CD4-positive, CD25-positive, alpha-beta regulatory T cell (primary cell): Measurements from ENCODE around the gene HIPK3. TPM values are rescaled to one million over a fixed set of nuclear protein-coding genes. Genes with fewer than 3 reads are reported as not detected.

Source experiments
- ATAC-seq, 2 donors: fragments of 150-1000 bp; cut with Tn5 transposase; one replicate each; pipeline ENCODE4 v1.10.0; 2021; ENCODE audit warnings: low read depth in 2 of 2, moderate number of reproducible peaks in 2 of 2, moderate library complexity in 1 of 2
- DNase-seq, 3 donors: peaks; one replicate each; pipeline versions ENCODE4 v3.0.0 to v3.0.0-alpha.2; 2012 to 2022; ENCODE audit warnings: mixed read lengths in 1 of 3
- H3K27ac ChIP-seq: one replicate; pipeline ENCODE4 v1.7.0; 2013; ENCODE audit warnings: mild to moderate bottlenecking, low read length; ENCODE audit not compliant: insufficient read depth, poor library complexity, severe bottlenecking
- H3K27me3 ChIP-seq: one replicate; pipeline ENCODE4 v1.7.0; 2013; ENCODE audit warnings: low read length; ENCODE audit not compliant: control insufficient read depth, insufficient read depth
- H3K36me3 ChIP-seq: one replicate; pipeline ENCODE4 v1.7.0; 2013; ENCODE audit warnings: mild to moderate bottlenecking, low read length, moderate library complexity; ENCODE audit not compliant: control insufficient read depth, insufficient read depth
- H3K4me1 ChIP-seq: 2 replicates; pipeline ENCODE4 v1.7.0; 2013; ENCODE audit warnings: mild to moderate bottlenecking, low read length; ENCODE audit not compliant: insufficient read depth, control insufficient read depth, poor library complexity, severe bottlenecking
- H3K4me3 ChIP-seq: one replicate; pipeline ENCODE4 v1.7.0; 2013; ENCODE audit warnings: low read depth, mild to moderate bottlenecking, low read length, moderate library complexity
- H3K9me3 ChIP-seq, 2 experiments: 1 replicate in 1 of 2; 2 replicates in 1 of 2; pipeline ENCODE4 v1.7.0; 2013; ENCODE audit warnings: low read length in 2 of 2, mild to moderate bottlenecking in 1 of 2, moderate library complexity in 1 of 2; ENCODE audit not compliant: control insufficient read depth in 2 of 2
- H3K27ac Mint-ChIP-seq, 3 donors: one replicate each; pipeline ENCODE4 v1.8.0; 2020 to 2022; ENCODE audit warnings: mild to moderate bottlenecking in 3 of 3, mixed read lengths in 3 of 3, moderate library complexity in 2 of 3
- H3K27me3 Mint-ChIP-seq: one replicate; pipeline ENCODE4 v1.8.0; 2022; ENCODE audit warnings: mild to moderate bottlenecking, mixed read lengths
- H3K36me3 Mint-ChIP-seq: one replicate; pipeline ENCODE4 v1.8.0; 2020; ENCODE audit warnings: mixed read lengths
- H3K4me1 Mint-ChIP-seq, 4 donors: one replicate each; pipeline ENCODE4 v1.8.0; 2020 to 2022; ENCODE audit warnings: mixed read lengths in 4 of 4, mild to moderate bottlenecking in 1 of 4
- H3K4me3 Mint-ChIP-seq, 4 donors: one replicate each; pipeline ENCODE4 v1.8.0; 2020 to 2022; ENCODE audit warnings: mild to moderate bottlenecking in 4 of 4, mixed read lengths in 4 of 4, moderate library complexity in 3 of 4
- H3K9me3 Mint-ChIP-seq, 7 donors: one replicate each; pipeline ENCODE4 v1.8.0; 2020 to 2022; ENCODE audit warnings: mixed read lengths in 7 of 7, mild to moderate bottlenecking in 3 of 7, moderate library complexity in 2 of 7
- polyA plus RNA-seq, 4 donors: library from polyadenylated mRNA; unstranded; fragments of 300-500 nt; fragmentation: Illumina TruSeq; gene quantifications; one replicate each; pipeline ENCODE4 v1.2.3, GENCODE V29; 2021
- total RNA-seq: library from RNA; stranded (reverse); gene quantifications from one replicate; pipeline ENCODE4 v1.2.3, GENCODE V29; 2022

Gene HIPK3
- total and polyA plus RNA-seq, 5 donors from 2014 or later = 18.7 to 47.5 (median 27.5) TPM

- no peaks in the 10 kb centered on the region for H3K9me3 Mint-ChIP-seq
- DNase-seq (no peak), ATAC-seq (no peak)
- H3K27me3 ChIP-seq = no peaks in the 10 kb centered on the region
- no peaks in the 10 kb centered on the region for H3K36me3 ChIP-seq
- no peak overlapping the region for H3K4me3 Mint-ChIP-seq
- H3K4me1 Mint-ChIP-seq = peaks cover 27 to 54% (median 37%) of the 10 kb centered on the region in 4 donors
- peaks cover 27% of the 10 kb centered on the region for H3K36me3 Mint-ChIP-seq
- H3K27ac ChIP-seq = no peak overlapping the region
- H3K9me3 ChIP-seq = no peaks in the 10 kb centered on the region
- H3K27me3 Mint-ChIP-seq = no peaks in the 10 kb centered on the region
- H3K4me3 ChIP-seq = no peak overlapping the region
- peak overlapping the region in 1 of 3 donors; percentile 46 for H3K27ac Mint-ChIP-seq
- H3K4me1 ChIP-seq = peaks cover 12% of the 10 kb centered on the region
These were observed 53.7 kb downstream of the HIPK3 start for GRCh38 chr11:33310720-33311500.

- no peak for DNase-seq
- H3K27ac Mint-ChIP-seq = peak overlapping the region in 1 of 3 donors; percentile 65
- H3K27me3 ChIP-seq = no peaks in the 10 kb centered on the region
- H3K27me3 Mint-ChIP-seq = no peaks in the 10 kb centered on the region
- peaks cover 27% of the 10 kb centered on the region for H3K36me3 Mint-ChIP-seq
- no peaks in the 10 kb centered on the region for H3K9me3 ChIP-seq
- no peaks in the 10 kb centered on the region for H3K9me3 Mint-ChIP-seq
- no peak overlapping the region for H3K4me3 Mint-ChIP-seq
- H3K4me1 Mint-ChIP-seq = peaks cover 27 to 56% (median 37%) of the 10 kb centered on the region in 4 donors
- ATAC-seq = no peak
- no peaks in the 10 kb centered on the region for H3K36me3 ChIP-seq
- no peak overlapping the region for H3K27ac ChIP-seq
- no peak overlapping the region for H3K4me3 ChIP-seq
- peaks cover 12% of the 10 kb centered on the region for H3K4me1 ChIP-seq
These were observed 54.5 kb downstream of the HIPK3 start for GRCh38 chr11:33311680-33312079.

GRCh38 chr11:33315822-33316221 is 58.6 kb downstream of the HIPK3 start:
- ATAC-seq = no peak
- Mint-ChIP-seq H3K4me1 (peaks cover 19 to 43% (median 25%) of the 10 kb centered on the region in 4 donors), H3K4me3 (no peak overlapping the region), H3K36me3 (peaks cover 14% of the 10 kb centered on the region), H3K27ac (peak overlapping the region in 1 of 3 donors; percentile 34), H3K9me3 (no peaks in the 10 kb centered on the region), H3K27me3 (no peaks in the 10 kb centered on the region)
- Histone ChIP-seq H3K36me3 (no peaks in the 10 kb centered on the region), H3K4me3 (no peak overlapping the region), H3K27ac (no peak overlapping the region), H3K9me3 (no peaks in the 10 kb centered on the region), H3K27me3 (no peaks in the 10 kb centered on the region), H3K4me1 (peaks cover 2% of the 10 kb centered on the region)
- no peak for DNase-seq

- Mint-ChIP-seq H3K27me3 (no peaks in the 10 kb centered on the region), H3K9me3 (no peaks in the 10 kb centered on the region), H3K4me1 (peaks cover 6 to 28% (median 13%) of the 10 kb centered on the region in 4 donors), H3K4me3 (no peak overlapping the region), H3K36me3 (peaks cover 6% of the 10 kb centered on the region), H3K27ac (peak overlapping the region in 2 of 3 donors; percentile 50 to 78)
- Histone ChIP-seq H3K27me3 (no peaks in the 10 kb centered on the region), H3K4me1 (no peaks in the 10 kb centered on the region), H3K36me3 (no peaks in the 10 kb centered on the region), H3K9me3 (no peaks in the 10 kb centered on the region), H3K27ac (no peak overlapping the region), H3K4me3 (no peak overlapping the region)
- DNase-seq (no peak), ATAC-seq (no peak)
These were observed 60.5 kb downstream of the HIPK3 start for GRCh38 chr11:33317662-33318061.

GRCh38 chr11:33320016-33320813 is 63.0 kb downstream of the HIPK3 start:
- no peaks in the 10 kb centered on the region for H3K27me3 Mint-ChIP-seq
- H3K36me3 ChIP-seq = no peaks in the 10 kb centered on the region
- H3K27me3 ChIP-seq = no peaks in the 10 kb centered on the region
- no peak for ATAC-seq
- peaks cover 11 to 42% (median 30%) of the 10 kb centered on the region in 4 donors for H3K4me1 Mint-ChIP-seq
- no peak overlapping the region for H3K4me3 ChIP-seq
- H3K4me1 ChIP-seq = no peaks in the 10 kb centered on the region
- H3K27ac Mint-ChIP-seq = no peak overlapping the region
- H3K4me3 Mint-ChIP-seq = no peak overlapping the region
- H3K9me3 Mint-ChIP-seq = no peaks in the 10 kb centered on the region
- H3K9me3 ChIP-seq = no peaks in the 10 kb centered on the region
- no peaks in the 10 kb centered on the region for H3K36me3 Mint-ChIP-seq
- no peak overlapping the region for H3K27ac ChIP-seq
- DNase-seq = no peak

- Histone ChIP-seq H3K27ac (no peak overlapping the region), H3K36me3 (no peaks in the 10 kb centered on the region), H3K4me3 (no peak overlapping the region), H3K9me3 (no peaks in the 10 kb centered on the region), H3K27me3 (no peaks in the 10 kb centered on the region), H3K4me1 (no peaks in the 10 kb centered on the region)
- Mint-ChIP-seq H3K27me3 (no peaks in the 10 kb centered on the region), H3K9me3 (no peaks in the 10 kb centered on the region), H3K27ac (no peak overlapping the region), H3K4me3 (no peak overlapping the region), H3K36me3 (no peaks in the 10 kb centered on the region), H3K4me1 (peaks cover 17 to 41% (median 28%) of the 10 kb centered on the region in 4 donors)
- DNase-seq (no peak), ATAC-seq (no peak)
These were observed 63.7 kb downstream of the HIPK3 start for GRCh38 chr11:33320814-33321330.

- ATAC-seq = no peak
- no peak overlapping the region for H3K27ac Mint-ChIP-seq
- H3K36me3 ChIP-seq = no peaks in the 10 kb centered on the region
- no peak overlapping the region for H3K4me3 Mint-ChIP-seq
- H3K27ac ChIP-seq = no peak overlapping the region
- H3K9me3 ChIP-seq = no peaks in the 10 kb centered on the region
- H3K4me1 ChIP-seq = no peaks in the 10 kb centered on the region
- peaks cover 18 to 41% (median 30%) of the 10 kb centered on the region in 4 donors for H3K4me1 Mint-ChIP-seq
- H3K27me3 ChIP-seq = no peaks in the 10 kb centered on the region
- H3K27me3 Mint-ChIP-seq = no peaks in the 10 kb centered on the region
- no peaks in the 10 kb centered on the region for H3K9me3 Mint-ChIP-seq
- H3K36me3 Mint-ChIP-seq = no peaks in the 10 kb centered on the region
- H3K4me3 ChIP-seq = no peak overlapping the region
- DNase-seq = no peak
These were observed 64.2 kb downstream of the HIPK3 start for GRCh38 chr11:33321422-33321821.
